ENCODE results near the gene FLYWCH2. TPM values are rescaled to one million over a fixed set of nuclear protein-coding genes. Genes with fewer than 3 reads are reported as not detected.

The FLYWCH2 gene
- total RNA-seq, 2 experiments from 2014 or later: 23.9 to 38.7 TPM

- CTCF ChIA-PET (ENCODE audit: unreplicated experiment): no interaction called here
- Histone ChIP-seq H3K9me2 (ENCODE audit: insufficient read depth, low read length) (no peaks in the 10 kb centered on the region), H3K79me2 (ENCODE audit: insufficient read depth, low read depth, low read length) (no peaks in the 10 kb centered on the region), H3K4me3 (ENCODE audit: low read depth, low read length, poor library complexity, severe bottlenecking) (no peak overlapping the region), H4K20me1 (ENCODE audit: insufficient read depth, low read length) (no peaks in the 10 kb centered on the region), H3K4me1 (ENCODE audit: insufficient read depth, low read length, poor library complexity, severe bottlenecking) (no peaks in the 10 kb centered on the region), H2AFZ (ENCODE audit: low read length) (no peak overlapping the region), H3K27ac (ENCODE audit: low read depth, low read length, poor library complexity, severe bottlenecking) (no peak overlapping the region), H3K9me3 (ENCODE audit: low read length) (no peaks in the 10 kb centered on the region), H3K4me2 (ENCODE audit: low read length) (no peak overlapping the region), H3K36me3 (ENCODE audit: insufficient read depth, low read length) (no peaks in the 10 kb centered on the region)
- no TSS peak for BruUV-seq (replicated peaks)
- intact Hi-C loops (cut with micrococcal nuclease; ENCODE audit: unreplicated experiment): loop anchor here (10.0 kb wide), 1 partner anchor 57 kb away; the partner anchor contains the start of gene PRSS41
- TF ChIP-seq CTCF (conservative IDR thresholded peaks at IDR 0.05; ENCODE audit: low read length) (no peak), EZH2phosphoT487 (IDR thresholded peaks at IDR 0.05; ENCODE audit: borderline replicate concordance, low read depth, low read length) (no peak)
- no peak for DNase-seq (ENCODE audit: low spot score)
- POLR2A ChIA-PET: no interaction called here
Measured at GRCh38 chr16:2852003-2852730, 30.8 kb upstream of the FLYWCH2 start.

GRCh38 chr16:2852731-2853507 lies 30.1 kb upstream of the FLYWCH2 start:
- intact Hi-C loops (cut with micrococcal nuclease; ENCODE audit: unreplicated experiment): loop anchor here (10.0 kb wide), 1 partner anchor 58 kb away; the partner anchor contains the start of gene PRSS41
- no TSS peak for BruUV-seq (replicated peaks)
- Histone ChIP-seq H3K36me3 (ENCODE audit: insufficient read depth, low read length) (no peaks in the 10 kb centered on the region), H4K20me1 (ENCODE audit: insufficient read depth, low read length) (no peaks in the 10 kb centered on the region), H3K4me2 (ENCODE audit: low read length) (no peak overlapping the region), H3K27ac (ENCODE audit: low read depth, low read length, poor library complexity, severe bottlenecking) (no peak overlapping the region), H2AFZ (ENCODE audit: low read length) (no peak overlapping the region), H3K4me3 (ENCODE audit: low read depth, low read length, poor library complexity, severe bottlenecking) (no peak overlapping the region), H3K9me3 (ENCODE audit: low read length) (no peaks in the 10 kb centered on the region), H3K4me1 (ENCODE audit: insufficient read depth, low read length, poor library complexity, severe bottlenecking) (no peaks in the 10 kb centered on the region), H3K9me2 (ENCODE audit: insufficient read depth, low read length) (no peaks in the 10 kb centered on the region), H3K79me2 (ENCODE audit: insufficient read depth, low read depth, low read length) (no peaks in the 10 kb centered on the region)
- POLR2A ChIA-PET: interaction anchor here (0.5 kb wide), 1 partner anchor 130 kb away, joined by 4 read pairs; no protein-coding TSS in a partner anchor
- TF ChIP-seq CTCF (conservative IDR thresholded peaks at IDR 0.05; ENCODE audit: low read length) (no peak), EZH2phosphoT487 (IDR thresholded peaks at IDR 0.05; ENCODE audit: borderline replicate concordance, low read depth, low read length) (no peak)
- CTCF ChIA-PET (ENCODE audit: unreplicated experiment): no interaction called here
- no peak for DNase-seq (ENCODE audit: low spot score)

All from OCI-LY7 (cell line).